Measurements from ENCODE around the gene ZSWIM4. TPM values are rescaled to one million over a fixed set of nuclear protein-coding genes. Genes with fewer than 3 reads are reported as not detected.

ZSWIM4 gene
- polyA plus RNA-seq, 1 of the 3 experiments (the other 2 are of a cell fraction) = 4.7 TPM

GRCh38 chr19:13804830-13805683, 9.8 kb downstream of the ZSWIM4 start:
- ChIA-PET POLR2A (interaction anchor here (0.5 to 1.2 kb wide), 2 partner anchors 43 to 677 kb away, joined by 3 read pairs; no protein-coding TSS in a partner anchor), CTCF (interaction anchor here (0.7 to 3.2 kb wide), 6 partner anchors 12 to 61 kb away, joined by 3 to 27 read pairs (median 4); no protein-coding TSS in a partner anchor)
- no peak overlapping the region for H2AFZ ChIP-seq (ENCODE audit: low read depth)
- H3K36me3 ChIP-seq (replicated peaks in 1 of 2; ENCODE audit: control insufficient read depth in 1 of 2, insufficient read depth in 2 of 2, low read length in 1 of 2) = peaks cover 9 to 17% of the 10 kb centered on the region in 2 experiments
- DNase-seq = peak; percentile 72
- no peaks in the 10 kb centered on the region for H4K20me1 ChIP-seq (ENCODE audit: insufficient read depth)
- no peaks in the 10 kb centered on the region for H3K4me1 ChIP-seq (ENCODE audit: control insufficient read depth in 1 of 2, insufficient read depth in 2 of 2, low read depth in 1 of 2, low read length in 1 of 2)
- H3K9me2 ChIP-seq = no peaks in the 10 kb centered on the region
- 88% methylated on average over 25 of the region's 35 CpGs for WGBS (ENCODE audit: low lambda C conversion rate)
- no peak overlapping the region for H3K4me2 ChIP-seq
- H3K27ac ChIP-seq (ENCODE audit: low read depth in 2 of 2, low read length in 1 of 2) = no peak overlapping the region
- no peaks in the 10 kb centered on the region for H3K9me3 ChIP-seq
- TF ChIP-seq RAD21 (IDR thresholded peaks at IDR 0.05; ENCODE audit: low read length) (peak; percentile 39), NFIC (IDR thresholded peaks at IDR 0.05; ENCODE audit: borderline replicate concordance) (no peak), ELF1 (IDR thresholded peaks at IDR 0.05) (no peak), RCOR1 (IDR thresholded peaks at IDR 0.05; ENCODE audit: low read length) (no peak), SMC3 (IDR thresholded peaks at IDR 0.05; ENCODE audit: low read depth, low read length) (peak; percentile 38; the same call in 1 of the 2 replicates), CTCF (IDR thresholded peaks at IDR 0.05) (peak; percentile 40)
- no peak overlapping the region for H3K4me3 ChIP-seq (ENCODE audit: low read depth in 2 of 2, low read length in 1 of 2)
- H3K9ac ChIP-seq = no peak overlapping the region
- H3K27me3 ChIP-seq (ENCODE audit: insufficient read depth) = no peaks in the 10 kb centered on the region
- peaks cover 4% of the 10 kb centered on the region for H3F3A ChIP-seq (replicated peaks; ENCODE audit: insufficient read depth)
- H3K79me2 ChIP-seq (ENCODE audit: insufficient read depth) = peaks cover 6% of the 10 kb centered on the region; the same call in 1 of the 2 replicates

- TF ChIP-seq TAF1 (IDR thresholded peaks at IDR 0.05; ENCODE audit: borderline replicate concordance, low read depth, low read length) (no peak), CTCF (IDR thresholded peaks at IDR 0.05) (no peak), EZH2phosphoT487 (IDR thresholded peaks at IDR 0.05; ENCODE audit: borderline replicate concordance, low read depth) (no peak), SMC3 (IDR thresholded peaks at IDR 0.05; ENCODE audit: low read depth, low read length) (no peak), NFIC (IDR thresholded peaks at IDR 0.05; ENCODE audit: borderline replicate concordance) (no peak), USF1 (IDR thresholded peaks at IDR 0.05; ENCODE audit: borderline replicate concordance, low read depth) (no peak), MEF2A (IDR thresholded peaks at IDR 0.05; ENCODE audit: borderline replicate concordance, low read depth) (no peak), FOXM1 (IDR thresholded peaks at IDR 0.05; ENCODE audit: low read depth) (no peak), SIN3A (IDR thresholded peaks at IDR 0.05; ENCODE audit: borderline replicate concordance, low read depth, low read length) (no peak), RXRA (IDR thresholded peaks at IDR 0.05; ENCODE audit: borderline replicate concordance, low read depth) (no peak), YY1 (IDR thresholded peaks at IDR 0.05; ENCODE audit: low read depth) (no peak)
- 99% methylated on average over 3 of the region's 3 CpGs for WGBS (ENCODE audit: low lambda C conversion rate)
- DNase-seq = no peak
- Histone ChIP-seq H3K4me1 (ENCODE audit: control insufficient read depth in 1 of 2, insufficient read depth in 2 of 2, low read depth in 1 of 2, low read length in 1 of 2) (no peaks in the 10 kb centered on the region; a peak in 1 of 4 replicates), H4K20me1 (ENCODE audit: insufficient read depth) (no peaks in the 10 kb centered on the region), H3K4me3 (ENCODE audit: low read depth in 2 of 2, low read length in 1 of 2) (no peak overlapping the region), H2AFZ (ENCODE audit: low read depth) (no peak overlapping the region), H3K9me2 (no peaks in the 10 kb centered on the region), H3F3A (replicated peaks; ENCODE audit: insufficient read depth) (peaks cover 9% of the 10 kb centered on the region), H3K79me2 (ENCODE audit: insufficient read depth) (no peaks in the 10 kb centered on the region), H3K27ac (ENCODE audit: low read depth in 2 of 2, low read length in 1 of 2) (no peak overlapping the region), H3K4me2 (no peak overlapping the region), H3K36me3 (replicated peaks in 1 of 2; ENCODE audit: control insufficient read depth in 1 of 2, insufficient read depth in 2 of 2, low read length in 1 of 2) (peaks cover 9% of the 10 kb centered on the region in 2 experiments), H3K9me3 (no peaks in the 10 kb centered on the region), H3K9ac (no peak overlapping the region), H3K27me3 (ENCODE audit: insufficient read depth) (no peaks in the 10 kb centered on the region)
- CTCF ChIA-PET = interaction anchor here (2.1 to 3.2 kb wide), 2 partner anchors 53 to 56 kb away, joined by 7 to 27 read pairs; no protein-coding TSS in a partner anchor
- POLR2A ChIA-PET = no interaction called here
Measured at GRCh38 chr19:13806728-13807127, 11.5 kb downstream of the ZSWIM4 start.

Data from SK-N-SH (cell line).